Measurements from ENCODE around the gene CCDC85C. TPM values are rescaled to one million over a fixed set of nuclear protein-coding genes. Genes with fewer than 3 reads are reported as not detected.

Gene CCDC85C
- total and polyA plus RNA-seq, 7 donors = 1.8 to 21.0 (median 7.9) TPM

DNA sequence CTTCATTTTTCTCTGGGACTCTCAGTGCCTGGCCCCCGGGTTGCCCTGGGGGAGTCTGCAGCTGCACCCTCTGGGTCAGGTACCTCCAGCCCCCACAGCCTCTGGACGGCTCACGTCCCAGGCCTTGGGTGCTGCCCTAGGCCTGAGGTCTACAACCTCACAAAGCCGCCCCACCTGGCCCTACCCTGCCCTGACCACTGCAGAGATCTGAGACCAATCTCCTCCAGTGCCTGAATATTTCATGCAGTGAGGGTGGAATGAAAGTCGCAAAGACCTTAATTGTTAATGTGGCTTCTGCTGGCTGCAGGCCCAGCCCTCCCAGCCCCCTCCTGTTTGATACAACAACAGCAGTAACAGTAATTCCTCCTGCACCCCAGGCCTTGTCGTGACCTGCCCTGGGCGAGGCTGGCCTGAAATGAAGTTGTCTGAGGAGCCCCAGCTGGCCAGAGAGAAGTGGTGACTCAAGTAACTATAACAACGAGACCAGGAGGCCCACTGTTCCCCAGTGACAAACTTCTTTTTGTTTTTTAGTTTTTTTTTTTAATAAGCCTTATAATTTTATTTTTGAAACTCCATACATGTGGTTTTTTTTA lies 8.8 kb upstream of the CCDC85C start:
- H3K4me1 ChIP-seq = no peaks in the 10 kb centered on the region
- no peaks in the 10 kb centered on the region for H3K36me3 ChIP-seq (ENCODE audit: insufficient read depth in 1 of 2, low read depth in 1 of 2)
- intact Hi-C loops (cut with DNase I) = no loop called here
- TF ChIP-seq, protein P1, sequence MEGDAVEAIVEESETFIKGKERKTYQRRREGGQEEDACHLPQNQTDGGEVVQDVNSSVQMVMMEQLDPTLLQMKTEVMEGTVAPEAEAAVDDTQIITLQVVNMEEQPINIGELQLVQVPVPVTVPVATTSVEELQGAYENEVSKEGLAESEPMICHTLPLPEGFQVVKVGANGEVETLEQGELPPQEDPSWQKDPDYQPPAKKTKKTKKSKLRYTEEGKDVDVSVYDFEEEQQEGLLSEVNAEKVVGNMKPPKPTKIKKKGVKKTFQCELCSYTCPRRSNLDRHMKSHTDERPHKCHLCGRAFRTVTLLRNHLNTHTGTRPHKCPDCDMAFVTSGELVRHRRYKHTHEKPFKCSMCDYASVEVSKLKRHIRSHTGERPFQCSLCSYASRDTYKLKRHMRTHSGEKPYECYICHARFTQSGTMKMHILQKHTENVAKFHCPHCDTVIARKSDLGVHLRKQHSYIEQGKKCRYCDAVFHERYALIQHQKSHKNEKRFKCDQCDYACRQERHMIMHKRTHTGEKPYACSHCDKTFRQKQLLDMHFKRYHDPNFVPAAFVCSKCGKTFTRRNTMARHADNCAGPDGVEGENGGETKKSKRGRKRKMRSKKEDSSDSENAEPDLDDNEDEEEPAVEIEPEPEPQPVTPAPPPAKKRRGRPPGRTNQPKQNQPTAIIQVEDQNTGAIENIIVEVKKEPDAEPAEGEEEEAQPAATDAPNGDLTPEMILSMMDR (IDR thresholded peaks at IDR 0.05) = no peak
- DNase-seq (no peak), ATAC-seq (no peak)
- H3K9me3 ChIP-seq = no peaks in the 10 kb centered on the region
- H3K27ac ChIP-seq = no peak overlapping the region
- 76 to 86% (median 85%) methylated on average over 8 of the region's 8 CpGs for WGBS, 3 donors
- H3K4me3 ChIP-seq = no peak overlapping the region
- H3K27me3 ChIP-seq (ENCODE audit: insufficient read depth in 3 of 3, low read length in 2 of 3) = peaks cover 0 to 11% (median 3%) of the 10 kb centered on the region in 3 donors

DNA sequence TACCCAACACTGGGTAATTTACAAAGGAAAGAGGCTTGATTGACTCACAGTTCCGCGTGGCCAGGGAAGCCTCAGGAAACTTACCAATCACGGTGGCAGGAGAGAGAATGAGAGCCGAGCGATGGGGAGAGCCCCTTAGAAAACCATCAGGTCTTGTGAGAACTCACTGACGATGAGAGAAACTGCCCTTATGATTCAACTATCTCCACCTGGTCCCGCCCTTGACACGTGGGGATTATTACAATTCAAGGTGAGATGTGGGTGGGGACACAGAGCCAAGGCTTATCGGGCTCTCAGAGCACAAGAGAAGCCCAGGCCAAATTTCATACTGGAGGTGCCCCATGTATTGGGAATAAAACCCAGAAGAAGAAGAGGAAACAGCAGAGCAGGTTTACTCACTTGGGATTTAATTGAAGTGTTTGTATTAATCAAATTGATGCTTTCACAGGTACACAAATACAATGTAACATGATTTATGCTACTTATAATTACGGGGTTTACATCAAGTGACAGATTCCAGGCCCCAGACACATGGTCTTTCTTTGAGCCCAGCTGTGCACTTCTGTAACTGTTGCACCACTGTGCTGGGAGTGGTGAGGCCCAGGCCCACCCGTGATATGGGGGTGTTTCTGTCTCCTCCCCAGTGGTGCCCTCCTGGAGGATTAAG lies 8.2 kb upstream of the CCDC85C start:
- no peak overlapping the region for H3K4me3 ChIP-seq
- no peak overlapping the region for H3K27ac ChIP-seq
- H3K36me3 ChIP-seq (ENCODE audit: insufficient read depth in 1 of 2, low read depth in 1 of 2) = no peaks in the 10 kb centered on the region
- 80 to 82% (median 80%) methylated on average over 11 of the region's 11 CpGs for WGBS, 3 donors
- no peaks in the 10 kb centered on the region for H3K4me1 ChIP-seq
- intact Hi-C loops (cut with DNase I) = no loop called here
- no peak for DNase-seq
- ATAC-seq = no peak
- peaks cover 0 to 11% (median 0%) of the 10 kb centered on the region in 3 donors for H3K27me3 ChIP-seq (ENCODE audit: insufficient read depth in 3 of 3, low read length in 2 of 3)
- no peaks in the 10 kb centered on the region for H3K9me3 ChIP-seq
- TF ChIP-seq, protein P1 (IDR thresholded peaks at IDR 0.05) = no peak

DNA sequence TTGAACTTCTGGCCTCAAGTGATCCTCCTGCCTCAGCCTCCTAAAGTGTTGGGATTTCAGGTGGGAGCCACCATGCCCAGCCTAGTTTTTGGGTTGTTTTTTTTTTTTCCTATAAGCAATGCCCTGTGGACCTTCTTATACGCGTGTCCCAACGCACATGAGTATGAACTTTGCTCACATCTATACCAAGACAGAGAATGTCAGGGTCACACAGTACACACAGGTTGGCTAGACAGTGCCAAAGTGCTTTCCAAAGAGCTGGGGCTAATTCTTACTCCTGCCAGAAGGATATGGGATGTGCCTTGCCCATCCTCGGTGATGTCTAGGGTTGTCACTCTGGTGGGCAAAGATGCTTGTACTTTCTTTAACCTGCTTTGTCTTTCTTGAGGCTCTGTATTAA lies 7.6 kb upstream of the CCDC85C start:
- 94 to 99% (median 97%) methylated on average over 4 of the region's 4 CpGs for WGBS, 3 donors
- peaks cover 0 to 11% (median 0%) of the 10 kb centered on the region in 3 donors for H3K27me3 ChIP-seq (ENCODE audit: insufficient read depth in 3 of 3, low read length in 2 of 3)
- TF ChIP-seq, protein P1 (IDR thresholded peaks at IDR 0.05) = no peak
- no peak overlapping the region for H3K4me3 ChIP-seq
- ATAC-seq (no peak), DNase-seq (no peak)
- no peaks in the 10 kb centered on the region for H3K9me3 ChIP-seq
- intact Hi-C loops (cut with DNase I) = no loop called here
- H3K4me1 ChIP-seq = no peaks in the 10 kb centered on the region
- no peak overlapping the region for H3K27ac ChIP-seq
- H3K36me3 ChIP-seq (ENCODE audit: insufficient read depth in 1 of 2, low read depth in 1 of 2) = no peaks in the 10 kb centered on the region

DNA sequence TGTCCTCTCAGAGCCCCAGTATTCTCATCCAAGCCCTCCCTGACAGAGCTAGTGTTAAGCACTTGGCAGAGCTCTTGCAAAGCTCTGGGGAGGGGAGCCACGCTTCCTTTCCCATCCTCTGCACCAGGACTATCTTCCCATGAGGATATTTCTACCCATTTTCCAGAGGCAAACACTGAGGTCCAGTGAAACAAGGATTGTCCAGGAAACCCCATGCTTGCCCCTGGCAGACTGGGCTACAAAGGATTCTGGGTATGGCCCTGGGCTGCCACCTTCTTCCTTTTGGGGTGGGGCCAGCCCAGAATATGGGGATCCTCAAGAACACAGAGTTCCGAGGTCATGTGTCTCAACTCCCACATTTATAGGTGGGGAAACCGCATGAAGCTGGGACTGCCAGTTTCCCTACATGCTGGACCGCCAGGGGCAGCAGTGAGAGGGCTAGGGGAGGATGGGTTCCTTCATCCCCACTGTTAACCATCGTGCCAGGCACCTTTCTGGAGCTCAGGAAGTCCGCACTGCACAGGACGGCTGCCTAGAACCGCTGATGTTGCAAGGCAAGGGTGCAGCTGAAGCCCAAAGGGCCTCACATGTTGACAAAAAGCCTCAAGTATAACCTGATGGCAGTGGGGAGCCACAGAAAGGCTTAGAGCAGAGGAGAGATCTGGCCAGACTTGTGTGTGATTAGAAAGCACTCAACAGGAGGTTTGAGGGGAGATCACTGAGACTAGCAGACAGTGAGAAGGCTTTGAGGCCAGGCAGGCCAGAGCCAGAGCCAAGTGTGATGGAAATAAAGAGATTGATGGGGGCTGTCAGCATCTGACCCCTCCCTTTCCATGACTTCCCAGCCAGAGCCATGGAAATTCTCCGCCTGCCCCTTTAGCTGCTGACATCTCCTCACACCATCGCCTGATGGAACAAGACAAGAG lies 5.5 kb upstream of the CCDC85C start:
- TF ChIP-seq, protein P1 (IDR thresholded peaks at IDR 0.05) = no peak
- ATAC-seq (no peak), DNase-seq (no peak)
- H3K36me3 ChIP-seq (ENCODE audit: insufficient read depth in 1 of 2, low read depth in 1 of 2) = no peaks in the 10 kb centered on the region
- WGBS, 3 donors = 59 to 76% (median 73%) methylated on average over 10 of the region's 10 CpGs
- no peak overlapping the region for H3K4me3 ChIP-seq
- no peaks in the 10 kb centered on the region for H3K27me3 ChIP-seq (ENCODE audit: insufficient read depth in 3 of 3, low read length in 2 of 3)
- no peaks in the 10 kb centered on the region for H3K9me3 ChIP-seq
- H3K4me1 ChIP-seq = no peaks in the 10 kb centered on the region
- intact Hi-C loops (cut with DNase I) = loop anchor here in 1 of 2 donors (5.0 kb wide), 1 partner anchor 37 kb away; no protein-coding TSS in a partner anchor
- H3K27ac ChIP-seq = no peak overlapping the region
